Inferior parietal cortex (tissue), 1 donor: Measurements from ENCODE around the gene PCED1B.
"Not testable (repeated sequence)": the region's sequence is repeated elsewhere in the genome, so short reads cannot be mapped to it uniquely, and the experiment has no call there.

ENCODE experiments used
- DNase-seq: peaks from one replicate; pipeline ENCODE4 v3.0.0-alpha.2; 2016; ENCODE audit errors: extremely low spot score

Gene PCED1B

DNA sequence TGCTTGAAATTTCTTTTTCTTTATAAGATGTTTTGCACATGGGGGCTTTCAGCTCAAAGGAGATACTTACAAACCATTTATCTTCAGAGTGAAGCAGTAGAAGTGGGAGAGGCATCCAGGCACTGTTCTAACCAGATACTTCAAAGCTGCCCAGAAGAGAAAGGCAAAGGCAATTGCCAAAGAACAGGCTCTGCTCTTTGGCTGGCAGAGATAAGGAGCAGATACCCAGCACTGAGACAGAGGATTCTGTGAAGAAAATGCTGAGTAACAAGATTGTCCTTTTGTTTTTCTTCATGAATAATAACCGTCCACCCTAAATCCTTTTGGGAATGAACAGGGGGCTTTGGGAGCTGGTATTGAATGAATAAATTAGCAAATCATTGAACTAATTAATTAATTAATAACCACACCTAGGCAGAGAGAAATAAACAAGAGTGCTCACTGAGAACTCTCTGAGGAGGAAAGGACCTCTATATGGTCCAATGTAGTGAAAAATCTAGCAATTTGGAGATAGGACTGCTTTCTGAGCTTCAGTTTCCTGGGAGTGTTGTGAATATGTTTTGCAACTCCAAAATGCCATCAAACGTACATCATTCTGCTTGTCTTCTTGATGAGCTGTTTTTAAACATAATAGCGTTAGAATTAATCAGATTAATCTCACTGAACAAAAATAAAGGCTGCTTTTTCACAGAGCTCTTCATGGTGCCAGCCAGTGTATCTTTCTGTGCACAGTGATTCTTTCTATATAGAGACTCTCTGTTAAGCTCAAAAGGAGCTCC, 193.2 kb downstream of the PCED1B start:
- no peak for DNase-seq

DNA sequence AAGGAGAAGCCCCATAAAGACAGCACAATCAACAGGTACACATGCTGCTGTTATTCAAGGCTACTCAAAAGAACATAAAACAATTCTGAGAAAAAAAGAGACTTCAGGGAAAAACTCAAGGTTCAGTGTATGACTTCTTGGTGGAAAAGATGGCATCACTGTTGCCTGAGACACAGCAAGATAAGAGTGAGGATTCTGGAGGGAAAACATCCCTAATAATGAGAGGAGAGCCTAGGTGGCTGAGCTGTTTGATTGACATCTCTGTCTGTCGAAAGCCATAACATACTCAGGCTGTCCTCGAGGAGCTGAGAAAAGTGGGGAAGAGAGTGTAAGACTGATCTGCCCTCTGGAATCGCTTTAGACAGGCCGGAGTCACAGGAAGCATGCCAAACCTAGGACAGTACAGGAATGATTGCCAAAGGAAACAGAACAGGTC, 193.8 kb downstream of the PCED1B start:
- DNase-seq: no peak

DNA sequence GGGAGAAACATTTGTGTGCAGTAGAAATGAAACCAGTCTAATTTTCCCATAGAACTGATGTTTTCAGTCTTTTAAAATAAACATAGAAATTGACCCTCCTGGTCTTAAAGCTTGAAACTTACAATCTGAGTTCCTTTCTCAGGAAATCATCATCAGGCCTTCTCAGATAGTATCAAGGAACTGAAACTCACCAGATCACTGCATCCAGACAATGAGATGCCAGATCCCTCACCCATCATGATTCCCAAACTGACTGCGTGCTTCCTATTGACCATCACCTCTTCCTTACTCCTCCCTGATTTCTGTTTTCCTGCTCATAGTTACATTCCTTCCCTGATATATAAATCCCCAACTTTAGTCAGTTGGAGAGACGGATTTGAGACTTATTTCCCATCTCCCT, 195.3 kb downstream of the PCED1B start:
- DNase-seq: no peak

DNA sequence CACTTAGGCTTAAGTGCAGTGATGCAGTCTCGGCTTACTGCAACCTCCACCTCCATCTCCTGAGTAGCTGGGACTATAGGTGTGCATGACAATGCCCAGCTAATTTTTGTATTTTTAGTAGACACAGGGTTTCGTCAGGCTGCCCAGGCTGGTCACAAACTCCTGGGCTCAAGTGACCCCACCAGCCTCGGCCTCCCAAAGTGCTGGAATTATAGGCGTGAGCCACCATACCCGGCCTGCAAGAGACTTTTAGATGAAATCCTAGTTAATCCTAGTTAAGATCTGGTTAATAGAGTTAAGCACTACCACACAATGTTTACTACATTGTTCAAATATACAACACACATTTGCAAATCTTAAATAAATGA, 196.8 kb downstream of the PCED1B start:
- no peak for DNase-seq

GRCh38 chr12:47276621-47277309, 197.3 kb downstream of the PCED1B start:
- DNase-seq: no peak

GRCh38 chr12:47277972-47278448, 198.6 kb downstream of the PCED1B start:
- no peak for DNase-seq

- DNase-seq: not testable (repeated sequence)
Observed at GRCh38 chr12:47279758-47280157, 200.3 kb downstream of the PCED1B start.

DNA sequence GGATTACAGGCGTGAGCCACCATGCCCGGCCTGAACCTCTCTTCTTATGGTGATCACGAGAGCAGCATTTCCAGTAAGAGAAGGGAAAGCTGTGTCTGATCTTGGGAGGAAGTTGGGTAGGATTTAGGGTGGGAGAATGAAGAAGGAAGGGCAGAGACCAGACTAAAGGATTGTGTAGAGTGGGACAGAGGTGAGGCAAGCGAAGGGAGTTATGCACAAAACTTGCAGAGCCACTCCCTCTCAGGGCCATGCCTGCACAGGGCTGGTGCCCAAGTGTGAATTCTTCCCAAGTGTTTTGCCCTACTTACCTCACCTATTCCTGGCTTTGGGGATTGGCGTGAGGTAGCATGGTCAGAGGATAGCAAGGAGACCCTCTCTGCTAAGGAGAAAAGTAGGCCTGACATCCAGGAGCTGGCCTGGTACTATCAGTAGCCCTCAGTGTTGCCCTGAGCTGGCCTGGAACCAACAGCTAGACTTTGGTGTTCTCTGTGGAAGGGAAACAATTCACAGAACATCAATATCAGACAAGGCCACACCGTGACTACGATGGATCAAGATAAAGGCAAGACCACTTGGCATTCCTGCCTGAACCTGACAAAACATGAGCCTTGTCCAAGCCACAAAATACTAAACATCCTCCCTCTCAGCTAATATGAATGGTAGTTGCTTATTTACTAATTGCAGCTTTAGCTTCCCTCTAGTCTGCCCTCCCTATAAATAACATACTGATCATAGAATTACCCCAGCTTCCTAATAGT, 201.3 kb downstream of the PCED1B start:
- no peak for DNase-seq

GRCh38 chr12:47281667-47282171, 202.3 kb downstream of the PCED1B start:
- no peak for DNase-seq

- no peak for DNase-seq
Observed at GRCh38 chr12:47282206-47282605, 202.8 kb downstream of the PCED1B start.
